Progenitor cell of endocrine pancreas (in vitro differentiated cells): ENCODE results near the gene UVRAG. TPM values are rescaled to one million over a fixed set of nuclear protein-coding genes. Genes with fewer than 3 reads are reported as not detected.

Experiments used
- DNase-seq: peaks from one replicate; pipeline ENCODE4 v3.0.0; 2021; ENCODE audit warnings: low spot score; ENCODE audit not compliant: unreplicated experiment
- H3K27ac Mint-ChIP-seq: 2 replicates; pipeline ENCODE4 v1.8.0; 2021; ENCODE audit warnings: mild to moderate bottlenecking, moderate library complexity, mixed read lengths
- H3K27me3 Mint-ChIP-seq: 2 replicates; pipeline ENCODE4 v1.8.0; 2021; ENCODE audit warnings: mixed read lengths
- H3K36me3 Mint-ChIP-seq: 2 replicates; pipeline ENCODE4 v1.8.0; 2022; ENCODE audit warnings: mixed read lengths; ENCODE audit not compliant: insufficient read depth
- H3K4me1 Mint-ChIP-seq: 2 replicates; pipeline ENCODE4 v1.8.0; 2021; ENCODE audit warnings: low read depth, mixed read lengths
- H3K4me3 Mint-ChIP-seq: 2 replicates; pipeline ENCODE4 v1.8.0; 2021; ENCODE audit warnings: low read depth, mild to moderate bottlenecking, moderate library complexity, mixed read lengths
- H3K9me3 Mint-ChIP-seq: 2 replicates; pipeline ENCODE4 v1.8.0; 2021; ENCODE audit warnings: low read depth, mixed read lengths
- CTCF ChIP-seq: fragments of 200-600 bp; sonication (generic); IDR thresholded peaks from one replicate; pipeline ENCODE4 v1.5.0; 2021; ENCODE audit warnings: antibody characterized with exemption, mild to moderate bottlenecking; ENCODE audit not compliant: unreplicated experiment
- total RNA-seq: library from RNA; stranded (reverse); gene quantifications from 2 replicates; pipeline ENCODE4 v1.2.1, GENCODE V29; 2021

UVRAG gene
- total RNA-seq, 1 donor from 2014 or later = 25.7 TPM

- no peak for DNase-seq
- Mint-ChIP-seq H3K9me3 (no peaks in the 10 kb centered on the region), H3K4me1 (no peaks in the 10 kb centered on the region), H3K4me3 (no peak overlapping the region), H3K36me3 (no peaks in the 10 kb centered on the region), H3K27ac (no peak overlapping the region), H3K27me3 (peaks cover 18% of the 10 kb centered on the region)
- TF ChIP-seq CTCF = no peak
These were observed 361.5 kb downstream of the UVRAG start for GRCh38 chr11:76176463-76176862.

- H3K4me1 Mint-ChIP-seq = no peaks in the 10 kb centered on the region
- H3K4me3 Mint-ChIP-seq = no peak overlapping the region
- no peak overlapping the region for H3K27ac Mint-ChIP-seq
- no peak for DNase-seq
- H3K9me3 Mint-ChIP-seq = no peaks in the 10 kb centered on the region
- no peak for TF ChIP-seq CTCF
- H3K27me3 Mint-ChIP-seq = peaks cover 16% of the 10 kb centered on the region
- no peaks in the 10 kb centered on the region for H3K36me3 Mint-ChIP-seq
These were observed 362.3 kb downstream of the UVRAG start for GRCh38 chr11:76177250-76177686.

- Mint-ChIP-seq H3K4me1 (no peaks in the 10 kb centered on the region), H3K9me3 (no peaks in the 10 kb centered on the region), H3K27me3 (peaks cover 9% of the 10 kb centered on the region), H3K36me3 (no peaks in the 10 kb centered on the region), H3K27ac (no peak overlapping the region), H3K4me3 (no peak overlapping the region)
- no peak for DNase-seq
- no peak for TF ChIP-seq CTCF
These were observed 364.1 kb downstream of the UVRAG start for GRCh38 chr11:76179147-76179546.

GRCh38 chr11:76181371-76181770 is 366.4 kb downstream of the UVRAG start:
- DNase-seq = no peak
- Mint-ChIP-seq H3K27ac (no peak overlapping the region), H3K27me3 (peaks cover 10% of the 10 kb centered on the region), H3K4me3 (no peak overlapping the region), H3K9me3 (no peaks in the 10 kb centered on the region), H3K4me1 (no peaks in the 10 kb centered on the region), H3K36me3 (no peaks in the 10 kb centered on the region)
- TF ChIP-seq CTCF = no peak

GRCh38 chr11:76184551-76184993 is 369.6 kb downstream of the UVRAG start:
- Mint-ChIP-seq H3K9me3 (no peaks in the 10 kb centered on the region), H3K4me3 (no peak overlapping the region), H3K36me3 (no peaks in the 10 kb centered on the region), H3K4me1 (no peaks in the 10 kb centered on the region), H3K27ac (no peak overlapping the region), H3K27me3 (peaks cover 13% of the 10 kb centered on the region)
- no peak for TF ChIP-seq CTCF
- no peak for DNase-seq
